NCI-H2171 (cell line): ENCODE results near the gene SCN8A.
A peak's percentile ranks its signal among the peaks of the same experiment; 100 is the strongest.

Experiments
- DNase-seq: peaks from one replicate; lab custom pipeline; 2025; lab: John Stamatoyannopoulos, UW

The SCN8A gene

GRCh38 chr12:51669996-51670395, 79.0 kb downstream of the SCN8A start:
- no peak for DNase-seq

- no peak for DNase-seq
These were observed 81.3 kb downstream of the SCN8A start for GRCh38 chr12:51672334-51672733.

- no peak for DNase-seq
These were observed 84.2 kb downstream of the SCN8A start for GRCh38 chr12:51675071-51675803.

- no peak for DNase-seq
These were observed 85.8 kb downstream of the SCN8A start for GRCh38 chr12:51676875-51677274.

- no peak for DNase-seq
These were observed 86.4 kb downstream of the SCN8A start for GRCh38 chr12:51677284-51677968.

- DNase-seq: peak; percentile 7
These were observed 87.2 kb downstream of the SCN8A start for GRCh38 chr12:51678086-51678724.

- DNase-seq: no peak
These were observed 91.9 kb downstream of the SCN8A start for GRCh38 chr12:51682981-51683380.

GRCh38 chr12:51683763-51684357, 92.8 kb downstream of the SCN8A start:
- DNase-seq: no peak

GRCh38 chr12:51686727-51687126, 95.7 kb downstream of the SCN8A start:
- DNase-seq: no peak

- no peak for DNase-seq
These were observed 96.1 kb downstream of the SCN8A start for GRCh38 chr12:51687177-51687576.

GRCh38 chr12:51687614-51688013, 96.6 kb downstream of the SCN8A start:
- no peak for DNase-seq

- DNase-seq: no peak
These were observed 99.0 kb downstream of the SCN8A start for GRCh38 chr12:51689983-51690382.

- DNase-seq: no peak
These were observed 101.0 kb downstream of the SCN8A start for GRCh38 chr12:51692016-51692415.

GRCh38 chr12:51693569-51693968, 102.5 kb downstream of the SCN8A start:
- DNase-seq: no peak

- no peak for DNase-seq
These were observed 103.1 kb downstream of the SCN8A start for GRCh38 chr12:51694146-51694545.

GRCh38 chr12:51695241-51696010, 104.4 kb downstream of the SCN8A start:
- no peak for DNase-seq

GRCh38 chr12:51699219-51699618, 108.2 kb downstream of the SCN8A start:
- DNase-seq: no peak

- no peak for DNase-seq
These were observed 109.9 kb downstream of the SCN8A start for GRCh38 chr12:51700887-51701286.

GRCh38 chr12:51702587-51702986, 111.6 kb downstream of the SCN8A start:
- DNase-seq: no peak

GRCh38 chr12:51705450-51705849, 114.4 kb downstream of the SCN8A start:
- no peak for DNase-seq

GRCh38 chr12:51706206-51706605, 115.2 kb downstream of the SCN8A start:
- no peak for DNase-seq

- DNase-seq: no peak
These were observed 123.6 kb downstream of the SCN8A start for GRCh38 chr12:51714666-51715065.
